DMS153 treated with DMSO at 0.1 percent for 48 hours (cell line): ENCODE data around the gene RIOK3.

ENCODE experiments used
- DNase-seq: peaks from one replicate; lab custom pipeline; 2025; ENCODE audit not compliant: unreplicated experiment; lab: John Stamatoyannopoulos, UW

Gene RIOK3

GRCh38 chr18:23528580-23529472, 75.7 kb downstream of the RIOK3 start:
- DNase-seq = no peak

DNA sequence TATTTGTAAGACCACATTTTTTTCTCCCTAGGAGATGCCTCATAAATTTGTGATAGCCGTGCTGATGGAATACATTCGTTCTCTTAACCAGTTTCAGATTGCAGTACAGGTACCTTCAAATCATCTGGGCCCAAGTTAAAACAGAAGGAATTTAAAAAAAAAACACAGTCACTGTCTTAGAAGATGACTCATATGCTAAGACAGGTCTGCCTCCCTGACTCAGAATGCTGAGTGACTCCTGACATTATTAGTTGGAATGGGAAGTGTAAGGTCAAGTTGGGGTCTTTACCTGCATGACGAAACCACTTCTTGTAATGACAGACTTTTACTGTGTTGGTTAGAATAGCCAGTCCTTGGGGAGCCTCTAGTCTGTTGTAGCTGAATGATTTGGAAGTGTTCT, 76.5 kb downstream of the RIOK3 start:
- DNase-seq = no peak

GRCh38 chr18:23530195-23530594, 77.1 kb downstream of the RIOK3 start:
- no peak for DNase-seq

DNA sequence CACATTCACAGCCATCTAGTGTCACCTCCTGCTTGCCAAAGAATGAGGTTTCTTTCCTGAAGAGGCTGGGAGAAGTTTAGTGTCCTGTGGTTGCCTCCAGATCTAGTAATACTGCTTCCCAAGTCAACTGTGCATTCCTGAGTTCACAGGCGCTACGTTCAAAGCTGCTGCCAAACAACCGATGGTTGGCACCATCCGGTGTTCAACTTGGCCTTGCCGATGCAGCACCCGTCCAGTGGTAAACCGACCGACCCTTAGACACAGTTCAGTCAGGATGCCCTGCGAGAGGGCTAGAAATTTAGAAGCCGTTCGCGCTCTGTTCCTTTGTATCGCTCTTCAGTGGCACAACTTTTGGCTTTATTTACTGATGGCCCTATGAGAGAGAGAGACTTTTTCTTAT, 78.8 kb downstream of the RIOK3 start:
- DNase-seq = no peak
